Measurements from ENCODE around the gene CCDC28B.

DNA sequence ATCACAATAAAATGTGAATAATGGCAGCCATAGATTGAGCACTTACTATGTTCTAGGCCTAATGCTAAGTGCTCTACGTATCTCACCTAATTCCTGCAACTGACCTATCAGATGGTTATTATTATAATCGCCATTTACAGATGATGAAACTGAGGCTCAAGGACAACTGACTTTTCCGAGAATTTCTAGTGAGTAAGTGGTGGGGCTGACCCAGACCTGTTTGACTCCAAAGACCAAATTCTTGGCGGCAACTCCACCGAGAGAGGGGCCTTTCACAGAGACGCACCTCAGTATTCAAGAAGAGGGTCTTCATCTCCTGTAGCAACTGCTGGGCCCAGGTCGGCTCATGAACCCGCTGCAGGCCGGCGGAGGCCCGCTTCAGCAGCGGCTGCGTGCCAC, 21.2 kb downstream of the CCDC28B start:
- TF ChIP-seq, protein P1, sequence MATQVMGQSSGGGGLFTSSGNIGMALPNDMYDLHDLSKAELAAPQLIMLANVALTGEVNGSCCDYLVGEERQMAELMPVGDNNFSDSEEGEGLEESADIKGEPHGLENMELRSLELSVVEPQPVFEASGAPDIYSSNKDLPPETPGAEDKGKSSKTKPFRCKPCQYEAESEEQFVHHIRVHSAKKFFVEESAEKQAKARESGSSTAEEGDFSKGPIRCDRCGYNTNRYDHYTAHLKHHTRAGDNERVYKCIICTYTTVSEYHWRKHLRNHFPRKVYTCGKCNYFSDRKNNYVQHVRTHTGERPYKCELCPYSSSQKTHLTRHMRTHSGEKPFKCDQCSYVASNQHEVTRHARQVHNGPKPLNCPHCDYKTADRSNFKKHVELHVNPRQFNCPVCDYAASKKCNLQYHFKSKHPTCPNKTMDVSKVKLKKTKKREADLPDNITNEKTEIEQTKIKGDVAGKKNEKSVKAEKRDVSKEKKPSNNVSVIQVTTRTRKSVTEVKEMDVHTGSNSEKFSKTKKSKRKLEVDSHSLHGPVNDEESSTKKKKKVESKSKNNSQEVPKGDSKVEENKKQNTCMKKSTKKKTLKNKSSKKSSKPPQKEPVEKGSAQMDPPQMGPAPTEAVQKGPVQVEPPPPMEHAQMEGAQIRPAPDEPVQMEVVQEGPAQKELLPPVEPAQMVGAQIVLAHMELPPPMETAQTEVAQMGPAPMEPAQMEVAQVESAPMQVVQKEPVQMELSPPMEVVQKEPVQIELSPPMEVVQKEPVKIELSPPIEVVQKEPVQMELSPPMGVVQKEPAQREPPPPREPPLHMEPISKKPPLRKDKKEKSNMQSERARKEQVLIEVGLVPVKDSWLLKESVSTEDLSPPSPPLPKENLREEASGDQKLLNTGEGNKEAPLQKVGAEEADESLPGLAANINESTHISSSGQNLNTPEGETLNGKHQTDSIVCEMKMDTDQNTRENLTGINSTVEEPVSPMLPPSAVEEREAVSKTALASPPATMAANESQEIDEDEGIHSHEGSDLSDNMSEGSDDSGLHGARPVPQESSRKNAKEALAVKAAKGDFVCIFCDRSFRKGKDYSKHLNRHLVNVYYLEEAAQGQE (IDR thresholded peaks at IDR 0.05; ENCODE audit: insufficient replicate concordance, low read depth), result no peak
- TF ChIP-seq POLR2AphosphoS5 (IDR thresholded peaks at IDR 0.05; ENCODE audit: low read depth), result no peak

Measured in HL-60 (cell line).